Measurements from ENCODE around the gene DST. TPM values are rescaled to one million over a fixed set of nuclear protein-coding genes. Genes with fewer than 3 reads are reported as not detected.

Gene DST
- total RNA-seq, 1 experiment from 2014 or later = 132 TPM

DNA sequence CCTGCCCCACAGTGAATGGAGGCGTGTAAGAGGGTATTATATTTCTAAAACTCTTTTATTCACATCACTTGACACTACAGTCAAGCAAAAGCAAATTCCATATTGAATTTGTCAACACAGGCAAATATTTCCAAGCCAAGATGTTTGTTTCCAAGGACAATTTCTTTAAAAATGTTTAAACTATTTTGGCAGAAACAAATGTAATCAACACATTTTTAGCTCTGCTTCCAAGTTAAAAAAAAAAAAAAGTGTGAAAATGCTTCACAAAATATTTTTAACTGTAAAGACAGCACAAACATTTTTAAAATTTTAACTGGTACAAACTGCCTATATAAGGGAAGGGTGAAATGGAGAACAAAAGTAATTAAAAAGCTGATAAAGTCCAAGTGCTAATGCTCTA is 44.9 kb upstream of the DST start:
- Mint-ChIP-seq H3K4me3 (no peak overlapping the region), H3K27me3 (ENCODE audit: low read depth) (no peaks in the 10 kb centered on the region), H3K4me1 (peaks cover 40% of the 10 kb centered on the region), H3K27ac (no peak overlapping the region), H3K9me3 (no peaks in the 10 kb centered on the region), H3K36me3 (no peaks in the 10 kb centered on the region)
- ChIA-PET CTCF (interaction anchor here (0.9 kb wide), 1 partner anchor 11 kb away, joined by 3 read pairs; no protein-coding TSS in a partner anchor), POLR2A (no interaction called here)
- ATAC-seq = no peak
- TF ChIP-seq MAX (CRISPR knock-in tag; IDR thresholded peaks at IDR 0.05) = no peak
- no peak for TF ChIP-seq ZBTB21 (CRISPR knock-in tag; IDR thresholded peaks at IDR 0.05; ENCODE audit: borderline replicate concordance)
- no peak for TF ChIP-seq AR (CRISPR knock-in tag; IDR thresholded peaks at IDR 0.05)
- TF ChIP-seq NFATC4 (CRISPR knock-in tag; IDR thresholded peaks at IDR 0.05) = no peak
- TF ChIP-seq, protein P1, sequence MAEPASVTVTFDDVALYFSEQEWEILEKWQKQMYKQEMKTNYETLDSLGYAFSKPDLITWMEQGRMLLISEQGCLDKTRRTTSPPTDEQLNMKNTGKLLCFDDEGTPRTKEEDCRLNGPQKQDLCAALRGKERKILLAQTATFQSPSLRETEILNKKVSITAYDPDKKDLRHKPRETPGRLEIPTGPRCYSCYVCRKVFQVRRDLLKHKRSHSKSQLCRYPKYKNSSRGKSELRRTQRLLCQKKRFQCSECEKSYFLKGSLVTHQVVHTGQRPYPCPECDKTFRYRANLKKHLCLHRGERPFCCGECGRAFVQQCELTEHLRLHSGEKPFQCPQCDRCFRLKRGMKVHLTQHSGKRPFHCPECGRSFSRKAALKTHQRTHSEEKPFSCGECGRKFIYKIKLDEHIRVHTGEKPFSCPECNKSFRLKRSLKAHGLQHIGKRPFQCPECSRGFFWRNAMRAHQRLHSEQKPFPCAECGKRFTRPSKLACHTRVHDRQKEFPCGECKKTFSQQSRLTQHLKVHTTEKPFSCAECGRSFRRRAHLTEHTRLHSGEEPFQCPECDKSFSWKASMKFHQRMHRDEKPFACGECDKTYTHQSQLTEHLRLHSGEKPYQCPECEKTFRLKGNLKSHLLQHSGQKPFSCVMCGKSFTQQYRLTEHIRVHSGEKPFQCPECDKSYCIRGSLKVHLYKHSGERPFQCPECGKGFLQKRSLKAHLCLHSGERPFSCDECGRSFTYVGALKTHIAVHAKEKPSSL (CRISPR knock-in tag; conservative IDR thresholded peaks at IDR 0.05) = no peak
- no peak for TF ChIP-seq NR3C1 (CRISPR knock-in tag; conservative IDR thresholded peaks at IDR 0.05; ENCODE audit: low read depth)
- TF ChIP-seq, protein P2, sequence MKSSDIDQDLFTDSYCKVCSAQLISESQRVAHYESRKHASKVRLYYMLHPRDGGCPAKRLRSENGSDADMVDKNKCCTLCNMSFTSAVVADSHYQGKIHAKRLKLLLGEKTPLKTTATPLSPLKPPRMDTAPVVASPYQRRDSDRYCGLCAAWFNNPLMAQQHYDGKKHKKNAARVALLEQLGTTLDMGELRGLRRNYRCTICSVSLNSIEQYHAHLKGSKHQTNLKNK (CRISPR knock-in tag; IDR thresholded peaks at IDR 0.05) = no peak
- no peak for TF ChIP-seq ETV6 (CRISPR knock-in tag; IDR thresholded peaks at IDR 0.05)
- TF ChIP-seq SP1 (CRISPR knock-in tag; conservative IDR thresholded peaks at IDR 0.05) = no peak
- no peak for DNase-seq (ENCODE audit: low spot score)

DNA sequence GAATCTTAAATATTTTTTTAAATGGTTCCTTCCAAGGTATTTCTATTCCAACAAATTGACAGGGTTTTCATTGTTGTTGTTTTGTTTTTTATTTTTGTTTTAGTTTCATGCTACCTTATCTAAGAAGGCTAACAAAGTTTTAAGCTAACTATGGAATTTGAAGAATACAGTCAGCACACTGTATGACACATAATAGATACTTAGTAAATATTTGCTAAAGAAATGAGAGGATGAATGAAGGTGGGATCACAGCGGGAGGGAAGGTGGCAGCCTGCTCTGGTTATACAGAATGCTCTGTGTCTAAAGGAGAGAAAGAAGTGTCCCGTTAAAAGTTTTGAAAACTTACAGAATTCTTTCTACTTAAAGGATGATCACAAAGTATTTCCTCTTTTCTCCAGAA is 43.7 kb upstream of the DST start:
- no peaks in the 10 kb centered on the region for H3K36me3 Mint-ChIP-seq
- no peaks in the 10 kb centered on the region for H3K27me3 Mint-ChIP-seq (ENCODE audit: low read depth)
- H3K9me3 Mint-ChIP-seq = no peaks in the 10 kb centered on the region
- no peak overlapping the region for H3K27ac Mint-ChIP-seq
- DNase-seq (ENCODE audit: low spot score) (no peak), ATAC-seq (no peak)
- TF ChIP-seq, protein P3, sequence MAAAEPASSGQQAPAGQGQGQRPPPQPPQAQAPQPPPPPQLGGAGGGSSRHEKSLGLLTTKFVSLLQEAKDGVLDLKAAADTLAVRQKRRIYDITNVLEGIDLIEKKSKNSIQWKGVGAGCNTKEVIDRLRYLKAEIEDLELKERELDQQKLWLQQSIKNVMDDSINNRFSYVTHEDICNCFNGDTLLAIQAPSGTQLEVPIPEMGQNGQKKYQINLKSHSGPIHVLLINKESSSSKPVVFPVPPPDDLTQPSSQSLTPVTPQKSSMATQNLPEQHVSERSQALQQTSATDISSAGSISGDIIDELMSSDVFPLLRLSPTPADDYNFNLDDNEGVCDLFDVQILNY (CRISPR knock-in tag; IDR thresholded peaks at IDR 0.05) = no peak
- TF ChIP-seq, protein P4, sequence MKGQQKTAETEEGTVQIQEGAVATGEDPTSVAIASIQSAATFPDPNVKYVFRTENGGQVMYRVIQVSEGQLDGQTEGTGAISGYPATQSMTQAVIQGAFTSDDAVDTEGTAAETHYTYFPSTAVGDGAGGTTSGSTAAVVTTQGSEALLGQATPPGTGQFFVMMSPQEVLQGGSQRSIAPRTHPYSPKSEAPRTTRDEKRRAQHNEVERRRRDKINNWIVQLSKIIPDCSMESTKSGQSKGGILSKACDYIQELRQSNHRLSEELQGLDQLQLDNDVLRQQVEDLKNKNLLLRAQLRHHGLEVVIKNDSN (CRISPR knock-in tag; IDR thresholded peaks at IDR 0.05) = no peak
- TF ChIP-seq SOX15 (CRISPR knock-in tag; IDR thresholded peaks at IDR 0.05) (no peak), ZNF263 (CRISPR knock-in tag; IDR thresholded peaks at IDR 0.05; ENCODE audit: low read depth) (no peak), STAT6 (CRISPR knock-in tag; conservative IDR thresholded peaks at IDR 0.05; ENCODE audit: low read depth) (no peak), SMAD4 (CRISPR knock-in tag; IDR thresholded peaks at IDR 0.05) (no peak)
- ChIA-PET POLR2A (no interaction called here), CTCF (no interaction called here)
- peaks cover 35% of the 10 kb centered on the region for H3K4me1 Mint-ChIP-seq
- no peak overlapping the region for H3K4me3 Mint-ChIP-seq

Measured in WTC11 (cell line).